MCF 10A (cell line): Measurements from ENCODE around the gene LTBP2. TPM values are rescaled to one million over a fixed set of nuclear protein-coding genes. Genes with fewer than 3 reads are reported as not detected.

ENCODE experiments used
- BruUV-seq: library from RNA; stranded (reverse); fragments of 400-500 nt; replicated peaks from 2 replicates; lab custom pipeline; 2021; lab: Mats Ljungman, UMichigan
- CTCF ChIA-PET: fragments of 300-600 bp; sonication (Branson Sonifier 250); formaldehyde crosslinking; extraction: SDS; loops from one replicate; lab custom pipeline; 2021; ENCODE audit warnings: antibody characterized with exemption, inconsistent platforms; lab: Yijun Ruan, JAX
- POLR2A ChIA-PET: fragments of 300-600, 350-650 bp; sonication (Branson Sonifier 250); formaldehyde crosslinking; extraction: SDS; loops from one replicate; lab custom pipeline; 2020; ENCODE audit warnings: antibody characterized with exemption, inconsistent platforms; lab: Yijun Ruan, JAX
- DNase-seq: peaks from one replicate; pipeline ENCODE4 v3.0.0-alpha.2; 2018; ENCODE audit not compliant: unreplicated experiment
- H3K27ac Mint-ChIP-seq: one replicate; pipeline ENCODE4 v1.8.0; 2022; ENCODE audit warnings: mild to moderate bottlenecking, low read depth, mixed read lengths; ENCODE audit not compliant: unreplicated experiment
- H3K27me3 Mint-ChIP-seq: one replicate; pipeline ENCODE4 v1.8.0; 2022; ENCODE audit warnings: mixed read lengths; ENCODE audit not compliant: insufficient read depth, unreplicated experiment
- H3K36me3 Mint-ChIP-seq: one replicate; pipeline ENCODE4 v1.8.0; 2022; ENCODE audit warnings: mild to moderate bottlenecking, moderate library complexity, mixed read lengths; ENCODE audit not compliant: insufficient read depth, unreplicated experiment
- H3K4me1 Mint-ChIP-seq: one replicate; pipeline ENCODE4 v1.8.0; 2022; ENCODE audit warnings: mixed read lengths; ENCODE audit not compliant: insufficient read depth, unreplicated experiment
- H3K4me3 Mint-ChIP-seq: one replicate; pipeline ENCODE4 v1.8.0; 2022; ENCODE audit warnings: mild to moderate bottlenecking, moderate library complexity, mixed read lengths; ENCODE audit not compliant: unreplicated experiment
- H3K9me3 Mint-ChIP-seq: one replicate; pipeline ENCODE4 v1.8.0; 2022; ENCODE audit warnings: mixed read lengths; ENCODE audit not compliant: unreplicated experiment
- CTCF ChIP-seq: fragments of 200-600 bp; IDR thresholded peaks from one replicate; pipeline ENCODE4 v1.8.0; 2022; ENCODE audit warnings: antibody characterized with exemption, mild to moderate bottlenecking; ENCODE audit not compliant: unreplicated experiment
- intact Hi-C: fragments of 100-400 bp; cut with micrococcal nuclease; formaldehyde crosslinking; loops from 2 replicates; pipeline ENCODE4 v1.14.1; 2022
- total RNA-seq: library from RNA; stranded (reverse); gene quantifications from 2 replicates; pipeline ENCODE4 v1.2.3, GENCODE V29; 2022

The LTBP2 gene
- total RNA-seq, 1 experiment from 2014 or later: 16.8 TPM

GRCh38 chr14:74524812-74525135, 87.3 kb downstream of the LTBP2 start:
- CTCF ChIA-PET: interaction anchor here (0.8 to 1.5 kb wide), 2 partner anchors 18 to 22 kb away, joined by 3 to 5 read pairs; no protein-coding TSS in a partner anchor
- H3K4me1 Mint-ChIP-seq: no peaks in the 10 kb centered on the region
- BruUV-seq: no TSS peak
- no peaks in the 10 kb centered on the region for H3K27me3 Mint-ChIP-seq
- POLR2A ChIA-PET: no interaction called here
- no peak overlapping the region for H3K27ac Mint-ChIP-seq
- no peak for DNase-seq
- TF ChIP-seq CTCF: no peak
- H3K36me3 Mint-ChIP-seq: no peaks in the 10 kb centered on the region
- H3K4me3 Mint-ChIP-seq: no peak overlapping the region
- no peaks in the 10 kb centered on the region for H3K9me3 Mint-ChIP-seq
- intact Hi-C loops: no loop called here

GRCh38 chr14:74524076-74524811, 87.8 kb downstream of the LTBP2 start:
- CTCF ChIA-PET: interaction anchor here (0.8 kb wide), 1 partner anchor 22 kb away, joined by 3 read pairs; no protein-coding TSS in a partner anchor

GRCh38 chr14:74522740-74523139, 89.3 kb downstream of the LTBP2 start:
- no peak for DNase-seq
- POLR2A ChIA-PET: no interaction called here

More at GRCh38 chr14:74524076-74524811, 87.8 kb downstream of the LTBP2 start:
- no peak for DNase-seq
- Mint-ChIP-seq H3K36me3 (no peaks in the 10 kb centered on the region), H3K9me3 (no peaks in the 10 kb centered on the region), H3K4me1 (no peaks in the 10 kb centered on the region), H3K27me3 (no peaks in the 10 kb centered on the region), H3K4me3 (no peak overlapping the region), H3K27ac (no peak overlapping the region)
- TF ChIP-seq CTCF: no peak
- POLR2A ChIA-PET: no interaction called here
- intact Hi-C loops: no loop called here
- BruUV-seq: no TSS peak

GRCh38 chr14:74521756-74522155, 90.3 kb downstream of the LTBP2 start:
- no peak for TF ChIP-seq CTCF
- no TSS peak for BruUV-seq
- CTCF ChIA-PET: no interaction called here
- H3K36me3 Mint-ChIP-seq: no peaks in the 10 kb centered on the region
- no peak overlapping the region for H3K4me3 Mint-ChIP-seq
- POLR2A ChIA-PET: no interaction called here
- DNase-seq: no peak
- no peaks in the 10 kb centered on the region for H3K27me3 Mint-ChIP-seq
- H3K27ac Mint-ChIP-seq: no peak overlapping the region
- no peaks in the 10 kb centered on the region for H3K9me3 Mint-ChIP-seq
- H3K4me1 Mint-ChIP-seq: no peaks in the 10 kb centered on the region
- intact Hi-C loops: no loop called here

More at GRCh38 chr14:74522740-74523139, 89.3 kb downstream of the LTBP2 start:
- Mint-ChIP-seq H3K27ac (no peak overlapping the region), H3K27me3 (no peaks in the 10 kb centered on the region), H3K36me3 (no peaks in the 10 kb centered on the region), H3K9me3 (no peaks in the 10 kb centered on the region), H3K4me1 (no peaks in the 10 kb centered on the region), H3K4me3 (no peak overlapping the region)
- BruUV-seq: no TSS peak
- intact Hi-C loops: no loop called here
- TF ChIP-seq CTCF: no peak
- CTCF ChIA-PET: no interaction called here
